ENCODE results near the gene TRIM33.
"Not testable (repeated sequence)": the region's sequence is repeated elsewhere in the genome, so short reads cannot be mapped to it uniquely, and the experiment has no call there.

Gene TRIM33

GRCh38 chr1:114423455-114423854, 87.5 kb downstream of the TRIM33 start:
- no peak for DNase-seq (ENCODE audit: low read depth)

DNA sequence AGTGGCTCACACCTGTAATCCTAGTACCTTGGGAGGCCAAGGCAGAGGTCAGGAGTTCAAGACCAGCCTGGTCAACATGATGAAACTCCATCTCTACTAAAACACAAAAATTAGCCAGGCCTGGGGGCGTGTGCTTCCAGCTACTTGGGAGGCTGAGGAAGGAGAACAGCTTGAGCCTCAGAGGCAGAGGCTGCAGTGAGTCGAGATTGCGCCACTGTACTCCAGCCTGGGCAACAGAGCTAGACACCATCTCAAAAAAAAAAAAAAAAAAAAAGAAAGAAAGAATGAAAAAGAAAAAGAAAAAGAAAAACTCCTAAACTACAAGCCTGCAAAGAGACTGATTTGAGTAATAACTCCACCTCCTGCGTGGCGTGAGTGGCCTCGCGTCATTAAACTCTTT, 92.1 kb downstream of the TRIM33 start:
- DNase-seq (ENCODE audit: low read depth): not testable (repeated sequence)

DNA sequence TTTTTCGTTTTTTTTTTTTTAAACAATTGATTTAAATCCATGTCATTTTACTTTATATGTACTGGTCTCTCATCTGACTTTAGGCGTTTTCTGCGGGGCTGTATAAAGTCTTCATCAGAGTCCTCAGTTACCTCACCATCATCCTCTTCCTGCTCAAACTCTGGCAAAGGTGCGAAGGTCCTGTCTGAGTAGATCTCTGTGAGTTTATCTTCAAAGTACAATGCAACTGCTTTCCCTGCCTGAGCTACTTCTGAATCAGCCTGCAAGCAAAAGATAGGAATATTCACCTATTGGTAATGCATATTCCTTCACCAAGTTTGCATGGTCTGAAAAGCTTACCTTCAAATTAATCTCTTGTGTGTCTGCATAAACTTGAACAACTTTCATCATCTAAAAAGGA, 113.4 kb downstream of the TRIM33 start:
- no peak for DNase-seq (ENCODE audit: low read depth)

DNA sequence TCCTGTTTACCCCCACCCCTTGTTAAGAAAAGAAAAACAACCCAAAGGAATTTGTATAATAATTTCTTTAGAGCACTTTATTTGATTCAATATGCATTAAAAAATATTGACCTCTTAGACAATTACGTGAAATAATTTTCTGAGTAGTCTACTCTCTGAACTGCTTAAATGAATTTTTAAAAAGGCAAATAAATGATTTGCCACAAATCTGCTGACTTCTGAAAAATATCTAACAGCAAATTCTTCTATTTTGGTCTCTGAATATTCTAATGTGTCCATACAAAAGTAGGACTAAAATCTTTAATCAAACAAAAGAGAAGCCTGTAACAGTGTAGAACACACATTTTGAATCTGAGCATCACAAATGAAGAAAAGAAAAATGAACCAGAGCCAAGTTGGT, 115.1 kb downstream of the TRIM33 start:
- no peak for DNase-seq (ENCODE audit: low read depth)

DNA sequence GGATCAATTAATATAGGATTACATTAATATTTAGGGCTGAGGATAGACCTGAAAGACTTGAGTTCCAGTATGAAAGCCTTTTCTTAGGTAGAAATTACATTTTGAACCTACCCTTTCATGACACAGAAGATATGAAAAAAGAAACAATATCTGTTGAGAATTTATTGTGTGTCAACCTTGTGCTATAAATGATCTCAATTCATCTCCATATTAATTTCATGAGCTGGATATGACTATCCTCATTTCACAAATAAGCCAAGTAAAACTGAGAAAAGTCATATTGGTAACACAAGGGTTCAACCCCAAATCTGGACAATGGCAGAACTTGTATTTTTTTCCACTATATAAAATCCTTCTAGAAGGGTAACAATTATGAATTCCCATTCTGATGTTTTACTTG, 120.0 kb downstream of the TRIM33 start:
- no peak for DNase-seq (ENCODE audit: low read depth)

GRCh38 chr1:114390361-114390760, 120.6 kb downstream of the TRIM33 start:
- DNase-seq (ENCODE audit: low read depth): no peak

DNA sequence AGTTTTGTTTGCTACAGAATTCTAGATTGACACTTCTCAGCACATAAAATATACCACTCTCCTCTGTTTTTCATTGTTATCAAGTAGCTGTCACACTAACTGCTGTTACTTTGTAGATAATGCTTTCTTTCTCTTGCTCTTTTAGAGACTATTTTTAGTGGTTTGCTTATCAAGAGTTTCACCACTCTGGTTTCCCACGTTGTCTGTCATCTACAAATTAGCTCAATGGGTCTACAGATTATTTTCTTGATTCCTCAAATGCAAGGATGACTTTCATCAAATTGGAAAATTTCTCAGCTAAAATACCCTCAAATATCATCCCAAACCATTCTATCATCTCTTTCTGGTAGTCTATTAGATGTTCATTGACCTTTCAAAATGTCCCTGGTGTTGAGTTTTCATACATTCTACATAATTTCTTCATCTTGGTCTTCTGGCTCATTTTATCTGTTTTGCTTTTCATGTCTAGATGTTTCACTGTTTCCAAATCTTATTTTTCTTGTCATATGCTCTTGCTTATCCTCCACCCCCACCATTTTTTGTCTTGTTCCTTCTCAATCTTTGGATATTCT, 122.5 kb downstream of the TRIM33 start:
- DNase-seq (ENCODE audit: low read depth): no peak

DNA sequence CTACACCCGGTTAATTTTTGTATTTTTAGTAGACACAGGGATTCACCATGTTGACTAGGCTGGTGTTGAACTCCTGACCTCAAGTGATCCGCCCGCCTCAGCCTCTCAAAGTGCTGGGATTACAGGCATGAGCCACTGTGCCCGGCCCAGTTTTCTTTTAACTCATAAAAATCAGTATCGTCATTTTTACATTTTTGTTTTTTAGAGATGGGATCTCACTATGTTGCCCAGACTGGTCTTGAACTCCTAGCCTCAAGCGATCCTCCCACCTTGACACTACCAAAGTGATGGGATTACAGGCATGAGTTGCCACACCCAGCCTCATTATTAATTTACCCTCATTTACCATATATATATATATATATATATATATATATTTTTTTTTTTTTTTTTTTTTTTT, 123.4 kb downstream of the TRIM33 start:
- DNase-seq (ENCODE audit: low read depth): not testable (repeated sequence)

DNA sequence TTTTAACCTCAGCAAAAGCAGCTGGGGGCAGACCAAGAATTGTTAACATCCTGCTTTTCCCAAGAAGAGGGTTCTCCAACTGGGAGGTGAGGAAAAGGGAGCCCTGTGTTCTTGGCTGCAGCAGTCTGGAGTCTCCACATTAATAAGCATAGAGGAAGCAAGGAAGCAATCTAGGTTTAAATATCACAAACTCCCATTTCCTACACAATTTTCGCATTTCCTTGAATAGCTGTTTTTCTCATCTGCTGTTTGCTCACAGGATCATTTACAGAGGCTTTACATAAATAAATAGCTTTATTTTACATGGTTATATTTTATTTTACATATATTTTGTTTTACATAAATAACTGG, 124.0 kb downstream of the TRIM33 start:
- DNase-seq (ENCODE audit: low read depth): no peak

DNA sequence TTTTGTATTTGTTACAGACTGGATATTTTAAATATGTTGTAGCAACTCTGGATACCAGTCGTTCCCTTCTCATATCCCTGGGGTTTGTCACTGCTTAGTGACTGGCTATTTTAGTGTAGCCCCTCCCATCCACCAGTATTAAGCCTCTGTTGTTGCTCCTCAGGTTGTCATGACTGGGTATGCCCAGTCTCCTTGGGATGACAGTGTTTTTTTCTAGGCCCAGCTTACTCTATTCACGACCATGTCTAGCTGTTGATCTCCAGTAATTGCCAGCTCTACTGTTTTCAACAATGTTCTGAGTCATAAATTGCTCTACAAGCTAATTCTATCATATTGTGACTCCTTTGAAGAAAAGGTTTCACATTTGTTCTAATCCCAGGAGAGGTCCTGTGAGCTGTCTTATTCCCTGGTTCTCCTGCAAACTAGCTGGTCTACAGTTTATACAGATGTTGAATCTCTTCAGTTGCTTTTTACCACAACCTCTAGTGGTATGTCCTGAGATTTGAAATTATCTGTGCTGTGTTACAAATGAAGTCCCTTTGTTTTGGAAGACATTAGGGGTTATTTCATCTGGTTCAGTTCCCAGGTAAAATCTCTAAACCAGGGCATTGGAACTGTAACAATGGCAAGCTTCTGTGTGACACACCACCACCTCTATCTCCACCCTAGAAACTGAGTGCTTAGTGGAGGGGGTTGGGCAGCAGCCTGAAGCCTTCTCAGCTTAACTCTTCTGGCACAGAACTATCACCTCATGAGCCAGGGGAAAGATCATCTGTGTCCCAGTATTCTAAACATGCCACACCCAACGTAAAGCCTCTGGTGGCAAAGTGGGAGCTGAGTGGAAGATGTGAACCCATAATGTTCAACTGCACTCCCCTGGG, 124.6 kb downstream of the TRIM33 start:
- DNase-seq (ENCODE audit: low read depth): no peak

- DNase-seq (ENCODE audit: low read depth): no peak
Measured at GRCh38 chr1:114384922-114385321, 126.1 kb downstream of the TRIM33 start.

DNA sequence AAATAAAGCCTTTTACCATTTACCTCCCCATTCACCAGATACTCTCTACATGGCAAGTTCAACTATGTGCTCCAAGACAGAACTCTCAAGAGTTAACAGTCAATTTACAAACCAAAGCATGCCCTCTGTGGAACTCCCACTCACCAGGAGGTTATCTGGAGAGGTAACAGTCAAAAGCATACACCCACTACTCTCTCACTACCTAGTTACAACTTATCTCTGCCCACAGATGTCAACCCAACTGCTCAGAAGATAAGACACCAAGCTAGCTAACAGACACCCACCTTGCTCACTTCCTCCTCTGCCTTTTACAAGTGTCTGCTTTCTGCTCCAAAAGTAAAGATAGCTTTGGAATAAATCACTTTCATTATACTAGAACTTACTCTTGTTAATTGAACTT, 131.0 kb downstream of the TRIM33 start:
- no peak for DNase-seq (ENCODE audit: low read depth)

- no peak for DNase-seq (ENCODE audit: low read depth)
Measured at GRCh38 chr1:114379358-114379757, 131.6 kb downstream of the TRIM33 start.

GRCh38 chr1:114377356-114377755, 133.6 kb downstream of the TRIM33 start:
- no peak for DNase-seq (ENCODE audit: low read depth)

DNA sequence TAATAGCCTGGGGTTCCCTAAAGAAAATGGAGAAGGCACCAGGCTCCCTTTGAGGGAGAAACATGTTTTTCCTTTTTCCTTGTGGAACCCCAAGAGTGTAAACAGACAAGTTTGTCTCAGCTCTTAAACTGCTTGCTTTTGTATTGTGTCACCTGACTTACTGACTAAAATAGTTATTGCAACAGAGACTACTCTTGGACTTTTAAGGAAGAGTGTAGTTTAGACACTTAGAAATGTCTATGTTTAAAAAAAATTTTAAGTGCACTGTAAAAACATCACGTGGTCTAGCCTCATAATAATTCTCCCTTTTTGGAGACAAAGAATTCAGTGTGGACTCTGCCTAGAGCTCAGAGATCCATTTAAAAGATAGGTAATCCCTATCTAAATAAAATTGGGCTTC, 141.1 kb downstream of the TRIM33 start:
- no peak for DNase-seq (ENCODE audit: low read depth)

GRCh38 chr1:114369266-114369919, 141.6 kb downstream of the TRIM33 start:
- DNase-seq (ENCODE audit: low read depth): not testable (repeated sequence)

GRCh38 chr1:114368560-114369255, 142.3 kb downstream of the TRIM33 start:
- DNase-seq (ENCODE audit: low read depth): no peak

GRCh38 chr1:114367810-114368209, 143.2 kb downstream of the TRIM33 start:
- DNase-seq (ENCODE audit: low read depth): no peak

DNA sequence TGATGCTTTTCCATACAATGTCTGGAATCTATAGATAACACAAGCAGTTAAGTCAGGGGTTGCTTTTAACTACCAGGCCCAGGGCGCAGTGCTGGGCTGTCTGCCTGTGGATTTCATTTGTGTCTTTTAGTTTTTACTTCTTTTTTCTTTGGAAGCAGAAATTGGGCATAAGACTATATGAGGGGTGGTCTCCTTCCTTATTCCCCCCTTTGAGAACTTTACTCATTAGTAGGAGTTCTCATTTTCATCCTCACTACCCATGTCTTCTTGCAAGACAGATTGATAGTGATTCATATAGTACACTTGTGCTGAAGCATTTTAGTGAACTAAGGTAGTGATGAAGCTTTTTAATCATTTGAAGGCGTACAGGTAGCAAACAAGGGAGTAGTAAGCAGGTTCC, 147.8 kb downstream of the TRIM33 start:
- DNase-seq (ENCODE audit: low read depth): not testable (repeated sequence)

- no peak for DNase-seq (ENCODE audit: low read depth)
Measured at GRCh38 chr1:114359791-114360190, 151.2 kb downstream of the TRIM33 start.

DNA sequence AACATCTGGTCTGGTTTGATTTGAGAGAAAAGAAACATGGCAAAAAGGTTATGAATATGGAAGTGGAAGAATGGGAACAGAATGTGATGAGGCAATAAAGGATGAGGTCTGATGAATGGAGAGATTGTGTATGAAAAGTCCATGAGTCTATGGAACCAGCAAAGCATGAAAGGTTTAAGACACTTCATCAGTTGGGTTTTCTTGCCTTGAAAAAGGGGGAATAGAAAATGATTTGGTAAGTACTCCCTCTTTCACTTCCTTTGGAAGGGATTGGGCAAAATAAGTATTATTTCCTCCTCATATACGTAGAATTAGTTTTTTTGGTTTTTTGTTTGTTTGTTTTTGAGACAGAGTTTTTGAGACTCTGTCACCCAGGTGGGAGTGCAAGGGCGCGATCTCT, 155.8 kb downstream of the TRIM33 start:
- DNase-seq (ENCODE audit: low read depth): no peak

GRCh38 chr1:114353262-114353661, 157.7 kb downstream of the TRIM33 start:
- no peak for DNase-seq (ENCODE audit: low read depth)

DNA sequence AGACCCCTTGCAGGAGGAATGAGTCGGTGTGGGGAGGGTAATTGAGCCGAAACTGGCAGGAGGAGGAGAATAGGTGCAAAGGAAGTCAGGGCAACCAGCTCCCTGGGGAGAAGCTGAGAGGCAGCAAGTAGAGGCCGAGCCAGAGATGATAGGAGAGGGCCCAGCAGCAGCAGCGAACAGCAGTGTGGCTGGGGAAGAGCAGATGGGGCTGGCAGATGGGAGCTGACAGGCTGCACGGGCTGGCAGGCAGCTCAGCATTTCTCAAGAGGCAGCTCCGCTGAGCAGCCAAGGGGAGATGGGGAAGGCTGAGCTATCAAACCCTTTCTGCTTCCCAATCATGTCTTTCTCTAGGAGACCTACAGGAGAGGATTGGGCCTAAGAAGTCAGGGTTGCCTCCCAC, 158.2 kb downstream of the TRIM33 start:
- DNase-seq (ENCODE audit: low read depth): no peak
